HUES64 (cell line): ENCODE measurements around the gene LRRN3.

Experiments used
- H3K27ac ChIP-seq: 2 replicates; pipeline ENCODE4 v1.7.0; 2013; ENCODE audit warnings: low read depth, low read length, inconsistent platforms
- H3K27me3 ChIP-seq: 2 replicates; pipeline ENCODE4 v1.6.1; 2013; ENCODE audit warnings: mild to moderate bottlenecking, low read length; ENCODE audit not compliant: insufficient read depth
- H3K36me3 ChIP-seq: 2 replicates; pipeline ENCODE4 v1.6.1; 2013; ENCODE audit warnings: mild to moderate bottlenecking, low read length; ENCODE audit not compliant: insufficient read depth
- H3K4me1 ChIP-seq: 2 replicates; pipeline ENCODE4 v1.6.1; 2013; ENCODE audit warnings: mild to moderate bottlenecking, low read length, moderate library complexity; ENCODE audit not compliant: insufficient read depth
- H3K4me3 ChIP-seq: 2 replicates; pipeline ENCODE4 v1.5.1; 2013; ENCODE audit warnings: mild to moderate bottlenecking, low read length, moderate library complexity
- H3K9ac ChIP-seq: 2 replicates; pipeline ENCODE4 v1.6.1; 2013; ENCODE audit warnings: mild to moderate bottlenecking, low read depth, low read length
- H3K9me3 ChIP-seq: 2 replicates; pipeline ENCODE4 v1.6.1; 2013; ENCODE audit warnings: low read depth, low read length; ENCODE audit not compliant: insufficient read depth
- whole genome bisulfite sequencing: fragments of 150-250, 120-280 bp; methylation state at CpG from one replicate; pipeline ENCODE4 v1.1.7; 2013; ENCODE audit warnings: missing lambda C conversion rate; 5-methylcytosine and 5-hydroxymethylcytosine counted together

LRRN3 gene

DNA sequence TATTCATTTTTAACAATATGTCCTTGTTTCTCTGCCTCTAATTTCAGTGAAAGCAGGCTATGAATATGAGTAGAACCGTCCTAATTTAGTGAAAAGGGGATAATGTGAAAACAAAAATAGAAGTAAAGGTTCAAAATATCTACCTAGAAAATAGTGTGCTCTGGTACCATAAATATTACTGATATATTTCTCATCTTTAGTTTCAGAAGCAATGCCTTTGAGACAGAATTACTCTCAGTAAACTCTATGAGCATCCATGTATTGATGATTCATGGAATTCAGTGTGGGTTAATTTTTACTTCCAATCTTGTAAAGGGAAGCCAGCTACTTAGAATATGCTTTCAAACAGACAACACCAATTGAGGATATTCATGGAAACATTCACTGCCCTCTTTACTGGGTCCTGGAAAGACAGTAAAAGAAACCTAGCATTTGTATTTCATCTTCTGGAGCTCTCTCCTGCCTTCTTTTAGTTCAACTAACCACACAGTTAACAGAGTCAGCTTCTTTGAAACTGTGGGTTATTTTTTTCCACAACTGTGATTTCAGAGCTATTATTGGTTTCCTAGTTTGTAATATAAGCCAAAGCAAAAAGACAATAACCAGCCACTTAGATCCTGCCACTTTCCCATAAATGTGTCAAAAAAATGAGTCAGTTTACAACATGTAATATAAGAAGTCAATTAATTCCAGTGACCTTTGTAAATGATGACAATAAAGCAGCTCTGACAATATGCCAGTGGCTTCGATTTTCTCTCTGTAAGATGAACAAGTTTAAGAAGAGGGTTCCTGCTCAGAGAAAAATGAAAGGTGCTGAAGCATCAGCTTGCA lies 1.7 kb downstream of the LRRN3 start:
- WGBS: 83% methylated on average over 2 of the region's 2 CpGs
- H3K4me1 ChIP-seq: peaks cover 72% of the 10 kb centered on the region
- H3K36me3 ChIP-seq: no peaks in the 10 kb centered on the region
- H3K27ac ChIP-seq: peak overlapping the region; percentile 21; the same call in 1 of the 2 replicates
- H3K9ac ChIP-seq: peak overlapping the region; percentile 21; the same call in 1 of the 2 replicates
- H3K4me3 ChIP-seq: peak overlapping the region; percentile 48; the same call in 1 of the 2 replicates
- H3K9me3 ChIP-seq: no peaks in the 10 kb centered on the region
- H3K27me3 ChIP-seq: no peaks in the 10 kb centered on the region

GRCh38 chr7:111093496-111093895 lies 2.6 kb downstream of the LRRN3 start:
- no peaks in the 10 kb centered on the region for H3K9me3 ChIP-seq
- H3K36me3 ChIP-seq: no peaks in the 10 kb centered on the region
- H3K4me1 ChIP-seq: peaks cover 80% of the 10 kb centered on the region
- WGBS: 79% methylated on average over 4 of the region's 4 CpGs
- no peak overlapping the region for H3K9ac ChIP-seq
- H3K4me3 ChIP-seq: peak overlapping the region; percentile 48; the same call in 1 of the 2 replicates
- H3K27ac ChIP-seq: no peak overlapping the region
- H3K27me3 ChIP-seq: no peaks in the 10 kb centered on the region

DNA sequence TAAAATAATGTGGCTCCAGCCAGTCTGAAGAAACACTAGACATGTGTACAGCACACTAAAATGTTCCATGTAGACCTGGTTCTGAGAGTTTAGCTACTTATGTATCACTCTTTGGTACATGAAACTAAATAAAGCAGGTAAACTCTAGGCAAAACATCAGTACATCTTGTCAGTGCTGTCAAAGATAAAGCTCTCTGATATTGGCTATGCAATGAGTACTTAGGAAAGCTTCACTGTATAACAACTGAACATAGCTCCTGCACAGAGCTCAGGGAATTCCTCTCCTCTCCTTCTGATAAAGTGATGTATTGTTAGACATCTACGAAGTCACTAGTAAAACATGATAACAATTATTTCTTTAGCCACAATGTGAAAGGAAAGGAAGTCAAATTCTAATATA lies 3.5 kb downstream of the LRRN3 start:
- Histone ChIP-seq H3K9ac (no peak overlapping the region), H3K36me3 (no peaks in the 10 kb centered on the region), H3K27ac (no peak overlapping the region), H3K9me3 (no peaks in the 10 kb centered on the region), H3K27me3 (no peaks in the 10 kb centered on the region), H3K4me1 (peaks cover 81% of the 10 kb centered on the region), H3K4me3 (no peak overlapping the region)
- no CpG with 5 or more reads among the region's 1 CpG for WGBS

DNA sequence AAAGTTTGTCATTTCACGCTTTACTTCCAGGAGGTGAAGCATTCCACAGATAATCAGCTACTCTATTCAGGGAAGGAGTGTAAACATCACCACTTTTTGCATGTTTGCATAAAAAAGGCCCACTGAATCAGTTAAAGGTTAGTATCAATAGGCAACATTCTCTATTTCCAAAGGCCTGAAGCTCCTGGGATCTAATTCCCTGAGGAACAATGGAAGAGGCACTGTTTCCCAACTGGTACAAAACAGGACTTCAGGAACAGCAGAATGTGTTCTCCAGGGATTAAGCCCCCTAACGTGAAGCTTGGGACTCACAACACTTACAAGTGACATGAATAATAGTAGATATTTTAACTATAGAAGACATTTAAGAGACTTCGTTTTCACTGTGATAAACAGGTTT lies 6.1 kb downstream of the LRRN3 start:
- WGBS: 7% methylated on average over 1 of the region's 3 CpGs
- no peaks in the 10 kb centered on the region for H3K36me3 ChIP-seq
- peak overlapping the region; percentile 92 for H3K27ac ChIP-seq
- no peaks in the 10 kb centered on the region for H3K27me3 ChIP-seq
- H3K4me3 ChIP-seq: peak overlapping the region; percentile 5; the same call in 1 of the 2 replicates
- peaks cover 64% of the 10 kb centered on the region for H3K4me1 ChIP-seq
- peak overlapping the region; percentile 15; the same call in 1 of the 2 replicates for H3K9ac ChIP-seq
- no peaks in the 10 kb centered on the region for H3K9me3 ChIP-seq

- no peak overlapping the region for H3K4me3 ChIP-seq
- 13% methylated on average over 9 of the region's 10 CpGs for WGBS
- H3K9ac ChIP-seq: no peak overlapping the region
- no peaks in the 10 kb centered on the region for H3K36me3 ChIP-seq
- no peaks in the 10 kb centered on the region for H3K9me3 ChIP-seq
- H3K27ac ChIP-seq: peak overlapping the region; percentile 90; the same call in 1 of the 2 replicates
- peaks cover 51% of the 10 kb centered on the region for H3K4me1 ChIP-seq
- no peaks in the 10 kb centered on the region for H3K27me3 ChIP-seq
Observed at GRCh38 chr7:111098011-111098925, 7.3 kb downstream of the LRRN3 start.

- Histone ChIP-seq H3K4me3 (no peak overlapping the region), H3K4me1 (peaks cover 48% of the 10 kb centered on the region), H3K27ac (no peak overlapping the region), H3K36me3 (no peaks in the 10 kb centered on the region), H3K9me3 (no peaks in the 10 kb centered on the region), H3K9ac (no peak overlapping the region), H3K27me3 (no peaks in the 10 kb centered on the region)
- WGBS: 43% methylated on average over 1 of the region's 1 CpG
Observed at GRCh38 chr7:111098926-111099250, 8.0 kb downstream of the LRRN3 start.

- Histone ChIP-seq H3K4me3 (no peak overlapping the region), H3K9ac (no peak overlapping the region), H3K27ac (no peak overlapping the region), H3K9me3 (no peaks in the 10 kb centered on the region), H3K4me1 (peaks cover 40% of the 10 kb centered on the region), H3K27me3 (no peaks in the 10 kb centered on the region), H3K36me3 (no peaks in the 10 kb centered on the region)
- WGBS: 100% methylated on average over 1 of the region's 1 CpG
Observed at GRCh38 chr7:111101856-111102646, 11.1 kb downstream of the LRRN3 start.

DNA sequence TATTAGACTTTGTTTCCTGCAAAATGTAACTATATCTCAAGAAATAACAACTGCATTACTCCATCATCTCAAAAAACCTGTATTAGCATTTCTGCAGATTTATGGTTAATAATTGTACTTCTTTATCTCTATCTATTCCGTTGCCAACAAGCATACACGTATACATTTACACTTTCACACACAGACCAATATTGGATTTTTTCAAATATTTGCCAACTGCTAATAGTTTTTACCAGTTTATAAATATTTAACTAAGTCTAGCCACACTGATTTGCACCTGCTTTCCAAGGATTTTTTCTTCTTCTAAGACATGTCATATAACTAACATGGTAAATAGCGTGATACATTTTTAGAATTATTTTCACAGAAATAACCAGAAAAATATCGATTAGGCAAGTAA lies 12.2 kb downstream of the LRRN3 start:
- Histone ChIP-seq H3K4me3 (no peak overlapping the region), H3K36me3 (no peaks in the 10 kb centered on the region), H3K27ac (no peak overlapping the region), H3K4me1 (peaks cover 29% of the 10 kb centered on the region), H3K9ac (no peak overlapping the region), H3K27me3 (no peaks in the 10 kb centered on the region), H3K9me3 (no peaks in the 10 kb centered on the region)
- WGBS: 100% methylated on average over 4 of the region's 4 CpGs

- Histone ChIP-seq H3K9ac (no peak overlapping the region), H3K27ac (no peak overlapping the region), H3K27me3 (no peaks in the 10 kb centered on the region), H3K4me1 (peaks cover 25% of the 10 kb centered on the region), H3K9me3 (no peaks in the 10 kb centered on the region), H3K4me3 (no peak overlapping the region), H3K36me3 (no peaks in the 10 kb centered on the region)
- 95% methylated on average over 3 of the region's 4 CpGs for WGBS
Observed at GRCh38 chr7:111103678-111104274, 12.8 kb downstream of the LRRN3 start.

GRCh38 chr7:111104710-111105109 lies 13.8 kb downstream of the LRRN3 start:
- H3K4me1 ChIP-seq: peaks cover 25% of the 10 kb centered on the region
- no peaks in the 10 kb centered on the region for H3K27me3 ChIP-seq
- no peaks in the 10 kb centered on the region for H3K36me3 ChIP-seq
- no peaks in the 10 kb centered on the region for H3K9me3 ChIP-seq
- no peak overlapping the region for H3K27ac ChIP-seq
- WGBS: 86% methylated on average over 2 of the region's 3 CpGs
- H3K4me3 ChIP-seq: no peak overlapping the region
- H3K9ac ChIP-seq: no peak overlapping the region
